Measurements from ENCODE around the gene TWF2. TPM values are rescaled to one million over a fixed set of nuclear protein-coding genes. Genes with fewer than 3 reads are reported as not detected.

TWF2 gene
- polyA plus RNA-seq, 3 donors = 141 to 199 (median 176) TPM

GRCh38 chr3:52233108-52233591 is 5.8 kb downstream of the TWF2 start:
- Mint-ChIP-seq H3K27ac (peak overlapping the region in 6 of 7 donors; percentile 14 to 77 (median 42)), H3K4me1 (peaks cover 43% of the 10 kb centered on the region), H3K36me3 (peaks cover 62 to 80% of the 10 kb centered on the region in 2 donors), H3K27me3 (ENCODE audit: low read depth in 3 of 3) (no peaks in the 10 kb centered on the region), H3K4me3 (no peak overlapping the region), H3K9me3 (no peaks in the 10 kb centered on the region)
- H3K27me3 ChIP-seq (ENCODE audit: control insufficient read depth in 2 of 2, insufficient read depth in 2 of 2, low read length in 2 of 2) = no peaks in the 10 kb centered on the region
- WGBS (ENCODE audit: insufficient coverage) = 96% methylated on average over 4 of the region's 5 CpGs
- H3K36me3 ChIP-seq (replicated peaks in 1 of 2; ENCODE audit: control insufficient read depth in 1 of 2, insufficient read depth in 2 of 2, low read length in 2 of 2) = peaks cover 67 to 77% of the 10 kb centered on the region in 2 donors
- H3K4me3 ChIP-seq (replicated peaks in 1 of 3; ENCODE audit: low read depth in 2 of 3, low read length in 3 of 3) = no peak overlapping the region
- H3K9me3 ChIP-seq (replicated peaks in 1 of 2; ENCODE audit: control insufficient read depth in 1 of 2, insufficient read depth in 1 of 2, low read length in 2 of 2) = no peaks in the 10 kb centered on the region
- intact Hi-C loops (cut with micrococcal nuclease) = no loop called here
- no peak overlapping the region for H3K4me2 ChIP-seq (replicated peaks; ENCODE audit: extremely low read depth, low read length, poor library complexity, severe bottlenecking)
- peaks cover 31 to 61% of the 10 kb centered on the region in 2 donors for H3K4me1 ChIP-seq (ENCODE audit: control insufficient read depth in 1 of 2, insufficient read depth in 2 of 2, low read length in 2 of 2)
- H3K9ac ChIP-seq (ENCODE audit: insufficient read depth, low read length, poor library complexity, severe bottlenecking) = no peak overlapping the region
- H3K79me2 ChIP-seq (ENCODE audit: insufficient read depth, low read length) = peaks cover 71% of the 10 kb centered on the region
- no peak overlapping the region for H3K27ac ChIP-seq (ENCODE audit: low read depth in 1 of 2, low read length in 2 of 2)
- H4K20me1 ChIP-seq (ENCODE audit: insufficient read depth, low read length) = peaks cover 98% of the 10 kb centered on the region
- H2AFZ ChIP-seq (ENCODE audit: insufficient read depth, low read depth, low read length, poor library complexity, severe bottlenecking) = no peak overlapping the region
- peak; percentile 6 for TF ChIP-seq CTCF (IDR thresholded peaks at IDR 0.05)
- DNase-seq = no peak

- no peaks in the 10 kb centered on the region for H3K27me3 ChIP-seq (ENCODE audit: control insufficient read depth in 2 of 2, insufficient read depth in 2 of 2, low read length in 2 of 2)
- peaks cover 24 to 55% of the 10 kb centered on the region in 2 donors for H3K4me1 ChIP-seq (ENCODE audit: control insufficient read depth in 1 of 2, insufficient read depth in 2 of 2, low read length in 2 of 2)
- no peaks in the 10 kb centered on the region for H3K9me3 ChIP-seq (replicated peaks in 1 of 2; ENCODE audit: control insufficient read depth in 1 of 2, insufficient read depth in 1 of 2, low read length in 2 of 2)
- peaks cover 73 to 84% of the 10 kb centered on the region in 2 donors for H3K36me3 ChIP-seq (replicated peaks in 1 of 2; ENCODE audit: control insufficient read depth in 1 of 2, insufficient read depth in 2 of 2, low read length in 2 of 2)
- 88% methylated on average over 20 of the region's 28 CpGs for WGBS (ENCODE audit: insufficient coverage)
- no peak overlapping the region for H3K4me3 ChIP-seq (replicated peaks in 1 of 3; ENCODE audit: low read depth in 2 of 3, low read length in 3 of 3)
- TF ChIP-seq CTCF (IDR thresholded peaks at IDR 0.05) = peak; percentile 34
- no peak overlapping the region for H3K4me2 ChIP-seq (replicated peaks; ENCODE audit: extremely low read depth, low read length, poor library complexity, severe bottlenecking)
- Mint-ChIP-seq H3K36me3 (peaks cover 69 to 86% of the 10 kb centered on the region in 2 donors), H3K9me3 (no peaks in the 10 kb centered on the region), H3K27ac (peak overlapping the region in 4 of 7 donors; percentile 40 to 77 (median 44)), H3K4me3 (no peak overlapping the region), H3K4me1 (peaks cover 37% of the 10 kb centered on the region), H3K27me3 (ENCODE audit: low read depth in 3 of 3) (no peaks in the 10 kb centered on the region)
- H3K9ac ChIP-seq (ENCODE audit: insufficient read depth, low read length, poor library complexity, severe bottlenecking) = no peak overlapping the region
- no peak overlapping the region for H2AFZ ChIP-seq (ENCODE audit: insufficient read depth, low read depth, low read length, poor library complexity, severe bottlenecking)
- H3K27ac ChIP-seq (ENCODE audit: low read depth in 1 of 2, low read length in 2 of 2) = peak overlapping the region in 1 of 2 donors; percentile 1
- H4K20me1 ChIP-seq (ENCODE audit: insufficient read depth, low read length) = peaks cover 99% of the 10 kb centered on the region
- intact Hi-C loops (cut with micrococcal nuclease) = no loop called here
- H3K79me2 ChIP-seq (ENCODE audit: insufficient read depth, low read length) = peaks cover 64% of the 10 kb centered on the region
- no peak for DNase-seq
Measured at GRCh38 chr3:52232279-52233107, 6.5 kb downstream of the TWF2 start.

Data from CD14-positive monocyte (primary cell).